Glomerular visceral epithelial cell (primary cell): ENCODE data around the gene CATSPERD.
"Not testable (repeated sequence)": the region's sequence is repeated elsewhere in the genome, so short reads cannot be mapped to it uniquely, and the experiment has no call there.

Experiments used
- DNase-seq: peaks from one replicate; pipeline ENCODE4 v3.0.0-alpha.2; 2016; ENCODE audit errors: extremely low spot score

CATSPERD gene

DNA sequence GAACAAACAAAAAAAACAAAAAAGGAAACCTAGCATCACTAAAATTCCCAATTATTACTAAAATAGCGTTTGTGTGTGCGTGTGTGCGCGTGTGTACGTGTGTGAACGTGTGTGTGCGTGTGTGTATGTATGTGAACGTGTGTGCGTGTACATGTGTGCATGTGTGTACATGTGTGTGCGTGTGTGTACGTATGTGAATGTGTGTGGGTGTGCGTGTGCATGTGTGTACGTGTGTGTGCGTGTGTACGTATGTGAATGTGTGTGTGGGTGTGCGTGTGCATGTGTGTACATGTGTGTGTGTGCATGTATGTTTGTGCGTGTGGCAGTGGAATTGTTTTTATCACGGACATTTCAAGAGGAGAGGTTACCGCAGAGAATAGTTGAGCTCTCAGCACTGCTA lies 21.6 kb downstream of the CATSPERD start:
- no peak for DNase-seq

DNA sequence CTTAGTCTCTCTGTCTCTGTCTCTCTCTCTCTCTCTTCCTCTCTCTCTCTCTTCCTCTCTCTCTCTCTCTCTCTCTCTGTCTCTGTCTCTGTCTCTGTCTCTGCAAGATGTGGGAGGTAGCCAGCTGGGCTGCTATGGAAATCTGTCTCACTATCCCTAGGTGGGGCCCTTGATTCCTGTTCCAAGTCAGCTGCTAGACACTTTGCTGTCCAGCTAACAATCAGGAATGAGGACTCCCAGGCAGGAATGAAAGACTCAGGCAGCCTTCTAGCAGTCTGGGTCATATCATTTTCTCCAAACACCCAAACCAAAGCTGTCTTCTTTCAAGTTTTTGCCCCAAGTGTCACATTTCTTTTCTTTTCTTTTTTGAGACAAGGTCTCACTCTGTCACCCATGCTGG lies 23.2 kb downstream of the CATSPERD start:
- DNase-seq: no peak

DNA sequence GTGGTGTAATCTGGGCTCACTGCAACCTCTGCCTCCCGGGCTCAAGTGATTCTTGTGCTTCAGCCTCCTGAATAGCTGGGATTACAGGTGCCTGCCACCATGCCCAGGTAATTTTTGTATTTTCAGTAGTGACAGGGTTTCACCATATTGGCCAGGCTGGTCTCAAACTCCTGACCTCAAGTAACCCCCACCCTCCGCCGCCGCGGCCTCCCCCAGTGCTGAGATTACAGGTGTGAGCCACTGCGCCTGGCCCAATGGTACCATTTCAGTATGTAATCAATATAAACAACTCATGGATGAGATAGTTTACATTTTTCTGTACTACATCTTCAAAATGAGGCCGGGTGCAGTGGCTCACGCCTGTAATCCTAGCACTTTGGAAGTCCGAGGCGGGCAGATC lies 24.6 kb downstream of the CATSPERD start:
- DNase-seq: not testable (repeated sequence)

DNA sequence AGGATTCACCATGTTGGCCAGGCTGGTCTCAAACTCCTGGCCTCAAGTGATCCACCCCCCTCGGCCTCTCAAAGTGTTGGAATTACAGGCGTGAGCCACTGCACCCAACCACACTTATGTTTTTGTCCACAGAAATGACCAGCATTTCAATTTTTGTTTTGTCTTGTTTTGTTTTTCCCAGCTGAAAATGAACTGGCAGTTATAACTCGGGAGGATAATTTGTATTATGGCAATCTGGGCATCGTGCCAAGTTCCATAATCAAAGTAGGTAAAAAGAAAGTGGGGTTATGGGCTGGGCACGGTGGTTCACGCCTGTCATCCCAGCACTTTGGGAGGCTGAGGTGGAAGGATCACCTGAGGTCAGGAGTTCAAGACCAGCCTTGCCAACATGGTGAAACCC lies 28.5 kb downstream of the CATSPERD start:
- not testable (repeated sequence) for DNase-seq

GRCh38 chr19:5749505-5749904 lies 29.1 kb downstream of the CATSPERD start:
- no peak for DNase-seq

DNA sequence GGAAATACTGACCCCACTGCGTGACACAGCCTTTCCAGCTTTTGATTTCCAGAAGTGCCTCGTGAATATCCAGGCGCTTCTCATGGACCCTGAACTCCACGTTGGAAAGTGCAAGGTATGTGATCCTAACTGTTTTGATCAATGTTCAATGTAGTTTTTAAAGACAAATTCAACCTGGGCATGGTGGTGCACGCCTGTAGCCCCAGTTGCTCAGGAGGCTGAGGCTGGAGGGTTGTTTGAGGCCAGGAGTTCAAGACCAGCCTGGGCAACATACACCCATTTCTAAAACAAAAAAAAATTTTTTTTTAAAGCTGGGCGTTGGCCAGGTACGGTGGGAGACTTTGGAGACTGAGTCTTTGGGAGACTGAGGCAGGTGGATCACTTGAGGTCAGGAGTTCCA lies 31.3 kb downstream of the CATSPERD start:
- DNase-seq: no peak

DNA sequence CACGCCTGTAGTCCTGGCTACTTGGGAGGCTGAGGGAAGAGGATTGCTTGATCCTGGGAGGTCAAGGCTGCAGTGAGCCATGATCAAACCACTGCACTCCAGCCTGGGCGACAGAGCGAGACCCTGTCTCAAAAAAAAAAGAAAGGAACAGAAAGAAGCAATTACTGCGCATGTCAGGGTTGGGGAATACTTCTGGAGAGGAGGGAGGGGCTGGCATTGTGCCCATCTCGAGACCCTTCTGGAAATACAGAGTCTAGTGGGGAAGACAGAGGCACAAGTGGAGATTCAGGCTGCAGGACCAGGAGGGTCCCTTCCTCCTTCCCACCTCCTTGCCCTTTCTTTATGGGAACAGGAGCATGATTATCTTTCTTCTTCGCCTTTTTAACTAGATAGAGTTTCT lies 33.3 kb downstream of the CATSPERD start:
- no peak for DNase-seq

DNA sequence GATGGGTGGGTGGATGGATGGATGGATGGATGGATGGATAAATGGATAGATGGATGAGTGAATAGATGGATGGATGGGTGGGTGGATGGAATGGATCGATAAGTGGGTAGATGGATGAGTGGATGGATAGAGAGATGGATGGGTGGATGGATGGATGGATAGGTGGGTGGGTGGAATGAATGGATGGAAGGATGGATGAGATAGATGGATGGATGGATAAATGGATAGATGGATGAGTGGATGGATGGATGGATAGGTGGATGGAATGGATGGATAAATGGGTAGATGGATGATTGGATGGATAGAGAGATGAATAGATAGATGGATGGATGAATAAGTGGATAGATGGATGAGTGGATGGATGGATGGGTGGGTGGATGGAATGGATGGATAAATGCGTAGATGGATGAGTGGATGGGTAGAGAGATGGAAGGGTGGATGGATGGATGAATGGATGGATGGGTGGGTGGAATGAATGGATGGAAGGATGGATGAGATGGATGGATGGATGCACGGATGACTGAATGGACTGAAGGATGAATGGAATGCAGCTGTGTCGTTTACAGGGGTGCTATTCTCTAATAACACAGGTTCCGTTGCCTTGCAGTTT lies 42.3 kb downstream of the CATSPERD start:
- DNase-seq: no peak

GRCh38 chr19:5765220-5765619 lies 44.8 kb downstream of the CATSPERD start:
- no peak for DNase-seq

DNA sequence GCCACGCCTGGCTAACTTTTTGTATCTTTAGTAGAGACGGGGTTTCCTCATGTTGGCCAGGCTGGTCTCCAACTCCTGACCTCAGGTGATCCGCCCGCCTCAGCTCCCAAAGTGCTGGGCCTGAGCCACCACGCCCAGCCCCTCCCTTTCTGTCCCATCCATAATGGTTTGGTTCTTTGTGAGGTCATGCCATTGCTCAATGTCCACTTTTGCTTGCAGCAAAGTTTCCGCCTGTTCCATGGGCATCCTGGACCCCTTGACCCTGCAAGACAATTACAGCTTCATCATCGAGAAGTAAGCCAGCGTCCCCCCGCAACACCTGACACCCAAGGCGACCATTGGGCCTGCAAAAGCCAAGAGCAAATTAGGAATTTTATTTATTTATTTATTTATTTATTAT lies 47.5 kb downstream of the CATSPERD start:
- no peak for DNase-seq

DNA sequence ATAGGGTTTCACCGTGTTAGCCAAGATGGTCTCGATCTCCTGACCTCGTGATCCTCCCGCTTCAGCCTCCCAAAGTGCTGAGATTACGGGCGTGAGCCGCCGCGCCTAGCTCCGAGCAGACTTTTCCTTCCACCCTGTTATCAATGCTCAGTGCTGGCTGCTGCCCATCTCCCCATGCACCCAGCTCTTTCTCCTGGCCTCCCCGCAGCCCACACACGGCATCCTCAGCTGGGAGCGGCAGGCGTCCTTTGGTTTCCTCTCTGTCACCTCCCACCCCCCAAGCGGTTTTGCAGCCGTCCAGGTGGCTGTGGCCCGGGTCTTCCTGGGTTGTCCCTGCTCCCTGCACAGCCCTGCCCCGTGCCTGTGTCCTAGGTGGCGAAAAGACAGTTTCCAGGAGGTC lies 52.0 kb downstream of the CATSPERD start:
- no peak for DNase-seq

- DNase-seq: no peak
Measured at GRCh38 chr19:5773276-5773675, 52.8 kb downstream of the CATSPERD start.

DNA sequence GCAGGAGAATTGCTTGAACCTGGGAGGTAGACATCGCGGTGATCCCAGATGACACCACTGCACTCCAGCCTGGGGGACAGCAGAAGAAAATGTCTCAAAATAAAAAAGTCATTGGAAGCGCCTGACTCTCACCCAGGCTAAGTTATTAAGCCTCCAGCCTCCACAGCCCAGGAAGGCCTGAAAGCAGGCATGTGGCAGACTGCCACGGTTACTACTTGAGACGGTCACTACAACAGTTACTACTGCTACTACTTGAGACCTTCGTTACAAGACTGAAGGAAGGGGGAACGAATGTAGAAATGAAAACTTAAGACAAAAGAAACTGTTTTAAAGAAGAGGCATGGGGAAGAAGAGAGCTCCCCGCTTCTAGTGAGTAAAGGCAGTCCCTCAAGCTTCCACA lies 54.5 kb downstream of the CATSPERD start:
- DNase-seq: no peak

DNA sequence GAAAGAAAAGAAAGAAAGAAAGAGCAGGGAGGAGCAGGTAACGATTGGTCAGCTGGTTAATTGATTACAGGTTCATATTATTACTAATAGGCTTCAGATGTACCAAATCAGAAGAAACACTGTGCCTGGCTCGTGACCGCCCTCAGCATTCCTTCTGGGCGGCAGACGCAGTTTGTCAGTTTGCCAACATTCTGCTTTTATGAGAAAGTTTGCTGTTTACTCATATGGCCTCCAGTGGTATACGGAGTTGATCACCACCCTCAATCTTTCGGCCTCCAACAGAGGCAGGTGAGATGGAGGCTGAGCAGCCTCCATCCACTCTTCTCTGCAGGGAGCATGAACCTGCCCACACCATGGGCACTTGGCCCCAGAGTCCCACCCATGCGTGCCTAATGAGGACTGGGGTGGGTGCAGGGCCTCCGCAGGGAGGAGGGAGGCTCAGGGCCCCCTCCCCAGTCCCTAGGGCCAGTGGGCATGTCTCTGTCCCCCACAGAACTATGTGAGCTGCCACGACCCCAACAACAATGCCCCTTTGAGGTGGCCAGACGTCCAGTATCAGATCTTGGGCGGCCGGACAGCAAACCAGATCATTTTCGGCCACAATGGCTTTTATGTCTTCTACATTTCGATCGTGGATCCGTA lies 55.4 kb downstream of the CATSPERD start:
- DNase-seq: no peak

GRCh38 chr19:5778402-5778801 lies 58.0 kb downstream of the CATSPERD start:
- DNase-seq: no peak

DNA sequence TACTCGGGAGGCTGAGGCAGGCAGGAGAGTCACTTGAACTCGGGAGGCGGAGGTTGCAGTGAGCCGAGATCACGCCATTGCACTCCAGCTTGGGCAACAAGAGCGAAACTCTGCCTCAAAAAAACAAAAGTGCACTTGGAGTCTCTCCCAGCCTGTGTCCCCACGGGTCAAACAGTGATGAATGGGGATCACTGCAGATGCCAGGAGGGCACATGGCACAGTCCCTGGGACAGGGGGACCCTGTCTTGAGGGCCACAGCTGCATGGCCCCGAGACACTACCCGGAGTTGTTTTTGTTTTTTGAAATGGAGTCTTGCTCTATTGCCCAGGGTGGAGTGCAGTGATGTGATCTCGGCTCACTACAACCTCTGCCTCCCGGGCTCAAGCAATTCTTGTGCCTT lies 60.5 kb downstream of the CATSPERD start:
- not testable (repeated sequence) for DNase-seq

- DNase-seq: no peak
Measured at GRCh38 chr19:5782322-5782721, 61.9 kb downstream of the CATSPERD start.

DNA sequence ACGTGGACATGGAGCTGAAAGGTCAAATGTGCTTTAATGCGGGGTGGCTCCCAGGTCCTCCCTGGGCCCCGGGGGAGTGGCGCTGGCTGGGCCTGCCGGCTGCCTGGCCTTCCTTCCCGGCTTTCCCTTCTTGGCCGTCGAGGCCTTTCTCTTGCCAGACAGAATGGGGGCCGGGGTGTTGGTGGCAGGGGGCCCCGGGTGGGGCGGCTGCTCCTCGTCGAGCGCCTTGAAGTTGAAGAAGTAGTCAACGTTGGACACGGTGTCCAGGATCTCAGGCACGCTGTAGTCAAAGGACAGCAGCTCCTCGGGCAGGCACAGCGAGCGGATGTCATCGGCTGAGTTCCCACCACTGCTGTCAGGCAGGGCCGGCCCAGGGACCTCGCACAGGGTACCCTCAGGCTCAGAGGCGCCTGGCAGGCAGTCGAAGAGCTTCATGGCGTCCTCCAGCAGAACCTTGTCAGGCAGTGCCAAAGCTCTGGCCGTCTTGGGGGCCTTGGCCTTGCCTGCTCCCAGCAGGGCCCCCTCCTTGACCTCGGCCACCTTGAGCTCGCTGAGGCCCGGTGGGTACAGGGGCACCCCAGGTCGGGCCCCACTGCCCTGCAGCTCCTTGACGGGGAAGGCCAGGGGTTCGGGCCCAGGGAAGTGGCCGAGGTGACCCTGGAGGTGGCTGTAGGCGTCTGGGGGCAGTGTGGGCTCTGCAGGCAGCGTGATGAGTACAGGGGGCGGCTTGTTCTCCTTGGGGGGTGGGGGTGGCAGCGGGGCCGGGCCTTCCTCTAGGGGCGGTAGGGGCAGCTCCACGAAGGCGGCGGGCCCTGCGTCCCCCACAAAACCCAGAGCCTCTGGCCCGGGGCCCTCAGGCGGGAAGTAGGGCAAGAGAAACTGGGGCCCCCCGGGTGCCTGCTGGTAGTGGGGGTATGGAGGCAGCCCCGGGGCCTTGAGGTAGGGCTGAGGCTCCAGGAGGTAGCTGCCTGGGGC lies 62.8 kb downstream of the CATSPERD start:
- no peak for DNase-seq

DNA sequence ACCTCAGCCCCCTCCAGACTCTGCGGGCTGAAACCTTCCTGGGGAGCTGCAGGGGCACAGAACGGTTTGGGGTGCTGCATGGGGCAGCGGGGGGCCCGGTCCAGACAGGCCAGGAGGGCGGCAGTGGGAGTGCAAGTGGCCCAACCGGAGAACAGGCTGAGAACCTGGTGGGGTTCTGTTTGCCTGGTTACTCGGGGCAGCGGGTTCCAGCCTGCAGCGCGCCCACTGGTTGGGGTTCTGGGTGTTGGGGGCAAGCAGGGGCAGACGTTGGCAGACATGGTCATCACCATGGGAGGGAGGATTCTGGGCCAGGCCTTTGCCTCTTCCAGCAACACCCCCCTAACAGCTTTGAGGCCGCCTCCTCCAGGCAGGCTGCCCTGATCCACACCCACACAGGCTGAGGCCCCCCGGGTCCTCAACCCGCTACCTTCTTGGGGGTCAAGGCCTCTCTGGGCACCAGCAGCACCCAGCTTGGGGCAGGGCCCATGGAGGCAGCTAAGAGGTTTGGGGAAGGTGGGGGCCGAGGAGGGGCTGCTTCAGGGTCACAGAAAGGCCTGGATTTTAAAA lies 64.2 kb downstream of the CATSPERD start, which contains the start of gene PRR22:
Gene PRR22 (minus strand): TSS at position 166 of the 567 bp plus-strand sequence. CDS start 86 bp downstream, at position 80.
- no peak for DNase-seq

- DNase-seq: no peak
Measured at GRCh38 chr19:5785423-5785822, 65.0 kb downstream of the CATSPERD start.

DNA sequence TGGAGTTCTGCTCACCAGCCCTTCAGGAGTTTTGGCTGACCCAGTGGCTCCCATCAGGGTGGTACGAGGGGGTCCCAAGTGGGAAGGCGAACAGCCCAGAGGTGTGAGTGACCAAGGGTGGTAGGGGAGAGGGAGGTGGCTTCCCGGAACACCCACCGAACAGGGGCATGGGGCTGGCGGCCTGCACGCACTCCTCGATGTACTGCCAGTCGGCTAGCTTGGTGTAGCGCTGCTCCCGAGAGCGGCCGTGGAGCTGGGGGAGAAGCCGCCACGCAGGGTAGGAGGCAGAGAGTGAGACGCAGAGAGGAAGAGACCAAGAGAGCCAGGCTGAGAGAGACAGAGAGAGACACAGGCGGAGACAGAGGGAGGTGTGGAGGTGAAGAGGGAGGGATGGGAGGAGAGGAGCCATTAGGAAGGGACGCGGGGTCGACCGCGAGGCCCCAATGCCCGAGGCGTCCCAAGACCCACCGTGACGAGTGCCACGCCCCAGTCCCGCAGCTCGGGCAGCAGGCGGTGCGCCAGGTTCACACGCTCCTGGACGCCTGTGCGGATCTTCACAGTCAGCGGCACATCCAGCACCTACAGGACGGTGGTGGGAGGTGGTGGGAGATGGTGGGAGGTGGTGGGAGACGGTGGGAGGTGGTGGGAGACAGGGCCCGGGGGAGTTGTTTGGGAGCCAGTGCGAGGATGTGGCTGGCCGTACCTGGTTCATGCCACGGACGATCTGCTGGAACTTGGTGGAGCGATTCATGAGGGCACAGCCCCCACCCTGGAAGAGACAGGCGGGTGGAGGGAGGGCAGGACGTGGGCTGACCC lies 66.4 kb downstream of the CATSPERD start:
- no peak for DNase-seq
